ENCODE data around the gene LRRTM4.

LRRTM4 gene

GRCh38 chr2:77397763-77398162 is 124.4 kb downstream of the LRRTM4 start:
- no peaks in the 10 kb centered on the region for H3K4me1 ChIP-seq (ENCODE audit: control insufficient read depth in 1 of 2, insufficient read depth in 2 of 2, low read length in 2 of 2)
- H3K9me3 ChIP-seq (ENCODE audit: control insufficient read depth in 1 of 2, low read length in 2 of 2), result no peaks in the 10 kb centered on the region
- H3K27me3 ChIP-seq (ENCODE audit: low read depth, low read length), result no peaks in the 10 kb centered on the region
- no peaks in the 10 kb centered on the region for H3K36me3 ChIP-seq (ENCODE audit: control insufficient read depth in 1 of 2, insufficient read depth in 2 of 2, low read length in 2 of 2)
- no peak overlapping the region for H3K4me3 ChIP-seq (ENCODE audit: low read depth in 1 of 2, low read length in 2 of 2)
- no peak overlapping the region for H3K27ac ChIP-seq (ENCODE audit: low read length)

GRCh38 chr2:77395011-77395410 is 127.2 kb downstream of the LRRTM4 start:
- Histone ChIP-seq H3K27ac (ENCODE audit: low read length) (no peak overlapping the region), H3K36me3 (ENCODE audit: control insufficient read depth in 1 of 2, insufficient read depth in 2 of 2, low read length in 2 of 2) (no peaks in the 10 kb centered on the region), H3K4me1 (ENCODE audit: control insufficient read depth in 1 of 2, insufficient read depth in 2 of 2, low read length in 2 of 2) (no peaks in the 10 kb centered on the region), H3K27me3 (ENCODE audit: low read depth, low read length) (no peaks in the 10 kb centered on the region), H3K9me3 (ENCODE audit: control insufficient read depth in 1 of 2, low read length in 2 of 2) (no peaks in the 10 kb centered on the region), H3K4me3 (ENCODE audit: low read depth in 1 of 2, low read length in 2 of 2) (no peak overlapping the region)

GRCh38 chr2:77391119-77391518 is 131.1 kb downstream of the LRRTM4 start:
- no peak overlapping the region for H3K4me3 ChIP-seq (ENCODE audit: low read depth in 1 of 2, low read length in 2 of 2)

GRCh38 chr2:77387324-77387723 is 134.9 kb downstream of the LRRTM4 start:
- Histone ChIP-seq H3K27ac (ENCODE audit: low read length) (no peak overlapping the region), H3K4me1 (ENCODE audit: control insufficient read depth in 1 of 2, insufficient read depth in 2 of 2, low read length in 2 of 2) (no peaks in the 10 kb centered on the region), H3K36me3 (ENCODE audit: control insufficient read depth in 1 of 2, insufficient read depth in 2 of 2, low read length in 2 of 2) (no peaks in the 10 kb centered on the region), H3K27me3 (ENCODE audit: low read depth, low read length) (no peaks in the 10 kb centered on the region), H3K9me3 (ENCODE audit: control insufficient read depth in 1 of 2, low read length in 2 of 2) (no peaks in the 10 kb centered on the region), H3K4me3 (ENCODE audit: low read depth in 1 of 2, low read length in 2 of 2) (no peak overlapping the region)

More at GRCh38 chr2:77391119-77391518, 131.1 kb downstream of the LRRTM4 start:
- Histone ChIP-seq H3K9me3 (ENCODE audit: control insufficient read depth in 1 of 2, low read length in 2 of 2) (no peaks in the 10 kb centered on the region), H3K36me3 (ENCODE audit: control insufficient read depth in 1 of 2, insufficient read depth in 2 of 2, low read length in 2 of 2) (no peaks in the 10 kb centered on the region), H3K4me1 (ENCODE audit: control insufficient read depth in 1 of 2, insufficient read depth in 2 of 2, low read length in 2 of 2) (no peaks in the 10 kb centered on the region), H3K27me3 (ENCODE audit: low read depth, low read length) (no peaks in the 10 kb centered on the region), H3K27ac (ENCODE audit: low read length) (no peak overlapping the region)

GRCh38 chr2:77372636-77373035 is 149.5 kb downstream of the LRRTM4 start:
- no peaks in the 10 kb centered on the region for H3K4me1 ChIP-seq (ENCODE audit: control insufficient read depth in 1 of 2, insufficient read depth in 2 of 2, low read length in 2 of 2)
- H3K9me3 ChIP-seq (ENCODE audit: control insufficient read depth in 1 of 2, low read length in 2 of 2), result no peaks in the 10 kb centered on the region
- H3K36me3 ChIP-seq (ENCODE audit: control insufficient read depth in 1 of 2, insufficient read depth in 2 of 2, low read length in 2 of 2), result no peaks in the 10 kb centered on the region
- H3K27ac ChIP-seq (ENCODE audit: low read length), result no peak overlapping the region
- H3K27me3 ChIP-seq (ENCODE audit: low read depth, low read length), result no peaks in the 10 kb centered on the region
- H3K4me3 ChIP-seq (ENCODE audit: low read depth in 1 of 2, low read length in 2 of 2), result no peak overlapping the region

- H3K27me3 ChIP-seq (ENCODE audit: low read depth, low read length), result no peaks in the 10 kb centered on the region
- no peaks in the 10 kb centered on the region for H3K36me3 ChIP-seq (ENCODE audit: control insufficient read depth in 1 of 2, insufficient read depth in 2 of 2, low read length in 2 of 2)
- no peaks in the 10 kb centered on the region for H3K9me3 ChIP-seq (ENCODE audit: control insufficient read depth in 1 of 2, low read length in 2 of 2)
- no peak overlapping the region for H3K4me3 ChIP-seq (ENCODE audit: low read depth in 1 of 2, low read length in 2 of 2)
- H3K27ac ChIP-seq (ENCODE audit: low read length), result no peak overlapping the region
- no peaks in the 10 kb centered on the region for H3K4me1 ChIP-seq (ENCODE audit: control insufficient read depth in 1 of 2, insufficient read depth in 2 of 2, low read length in 2 of 2)
These were observed 151.7 kb downstream of the LRRTM4 start for GRCh38 chr2:77370511-77370910.

- Histone ChIP-seq H3K9me3 (ENCODE audit: control insufficient read depth in 1 of 2, low read length in 2 of 2) (no peaks in the 10 kb centered on the region), H3K27ac (ENCODE audit: low read length) (no peak overlapping the region), H3K27me3 (ENCODE audit: low read depth, low read length) (no peaks in the 10 kb centered on the region), H3K4me3 (ENCODE audit: low read depth in 1 of 2, low read length in 2 of 2) (no peak overlapping the region), H3K4me1 (ENCODE audit: control insufficient read depth in 1 of 2, insufficient read depth in 2 of 2, low read length in 2 of 2) (no peaks in the 10 kb centered on the region), H3K36me3 (ENCODE audit: control insufficient read depth in 1 of 2, insufficient read depth in 2 of 2, low read length in 2 of 2) (no peaks in the 10 kb centered on the region)
These were observed 158.9 kb downstream of the LRRTM4 start for GRCh38 chr2:77363277-77363676.

- Histone ChIP-seq H3K36me3 (ENCODE audit: control insufficient read depth in 1 of 2, insufficient read depth in 2 of 2, low read length in 2 of 2) (no peaks in the 10 kb centered on the region), H3K27me3 (ENCODE audit: low read depth, low read length) (no peaks in the 10 kb centered on the region), H3K27ac (ENCODE audit: low read length) (no peak overlapping the region), H3K4me1 (ENCODE audit: control insufficient read depth in 1 of 2, insufficient read depth in 2 of 2, low read length in 2 of 2) (no peaks in the 10 kb centered on the region), H3K4me3 (ENCODE audit: low read depth in 1 of 2, low read length in 2 of 2) (no peak overlapping the region), H3K9me3 (ENCODE audit: control insufficient read depth in 1 of 2, low read length in 2 of 2) (no peaks in the 10 kb centered on the region)
These were observed 173.4 kb downstream of the LRRTM4 start for GRCh38 chr2:77348821-77349220.

GRCh38 chr2:77336013-77336412 is 186.2 kb downstream of the LRRTM4 start:
- Histone ChIP-seq H3K9me3 (ENCODE audit: control insufficient read depth in 1 of 2, low read length in 2 of 2) (peaks cover 3 to 8% of the 10 kb centered on the region in 2 donors), H3K27me3 (ENCODE audit: low read depth, low read length) (no peaks in the 10 kb centered on the region), H3K36me3 (ENCODE audit: control insufficient read depth in 1 of 2, insufficient read depth in 2 of 2, low read length in 2 of 2) (no peaks in the 10 kb centered on the region)

GRCh38 chr2:77328134-77328931 is 193.8 kb downstream of the LRRTM4 start:
- Histone ChIP-seq H3K36me3 (ENCODE audit: control insufficient read depth in 1 of 2, insufficient read depth in 2 of 2, low read length in 2 of 2) (no peaks in the 10 kb centered on the region), H3K4me1 (ENCODE audit: control insufficient read depth in 1 of 2, insufficient read depth in 2 of 2, low read length in 2 of 2) (no peaks in the 10 kb centered on the region), H3K4me3 (ENCODE audit: low read depth in 1 of 2, low read length in 2 of 2) (no peak overlapping the region), H3K27ac (ENCODE audit: low read length) (no peak overlapping the region), H3K9me3 (ENCODE audit: control insufficient read depth in 1 of 2, low read length in 2 of 2) (peaks cover 0 to 3% of the 10 kb centered on the region in 2 donors), H3K27me3 (ENCODE audit: low read depth, low read length) (no peaks in the 10 kb centered on the region)

More at GRCh38 chr2:77336013-77336412, 186.2 kb downstream of the LRRTM4 start:
- Histone ChIP-seq H3K27ac (ENCODE audit: low read length) (no peak overlapping the region), H3K4me3 (ENCODE audit: low read depth in 1 of 2, low read length in 2 of 2) (no peak overlapping the region), H3K4me1 (ENCODE audit: control insufficient read depth in 1 of 2, insufficient read depth in 2 of 2, low read length in 2 of 2) (no peaks in the 10 kb centered on the region)

- Histone ChIP-seq H3K27me3 (ENCODE audit: low read depth, low read length) (no peaks in the 10 kb centered on the region), H3K4me1 (ENCODE audit: control insufficient read depth in 1 of 2, insufficient read depth in 2 of 2, low read length in 2 of 2) (no peaks in the 10 kb centered on the region), H3K4me3 (ENCODE audit: low read depth in 1 of 2, low read length in 2 of 2) (no peak overlapping the region), H3K36me3 (ENCODE audit: control insufficient read depth in 1 of 2, insufficient read depth in 2 of 2, low read length in 2 of 2) (no peaks in the 10 kb centered on the region), H3K9me3 (ENCODE audit: control insufficient read depth in 1 of 2, low read length in 2 of 2) (no peaks in the 10 kb centered on the region), H3K27ac (ENCODE audit: low read length) (no peak overlapping the region)
These were observed 196.8 kb downstream of the LRRTM4 start for GRCh38 chr2:77325395-77325794.

- Histone ChIP-seq H3K27me3 (ENCODE audit: low read depth, low read length) (no peaks in the 10 kb centered on the region), H3K36me3 (ENCODE audit: control insufficient read depth in 1 of 2, insufficient read depth in 2 of 2, low read length in 2 of 2) (no peaks in the 10 kb centered on the region), H3K4me3 (ENCODE audit: low read depth in 1 of 2, low read length in 2 of 2) (no peak overlapping the region), H3K9me3 (ENCODE audit: control insufficient read depth in 1 of 2, low read length in 2 of 2) (no peaks in the 10 kb centered on the region), H3K4me1 (ENCODE audit: control insufficient read depth in 1 of 2, insufficient read depth in 2 of 2, low read length in 2 of 2) (no peaks in the 10 kb centered on the region), H3K27ac (ENCODE audit: low read length) (no peak overlapping the region)
These were observed 199.7 kb downstream of the LRRTM4 start for GRCh38 chr2:77322431-77322830.
